Measurements from ENCODE around the gene OXLD1.
"Not testable (repeated sequence)": the region's sequence is repeated elsewhere in the genome, so short reads cannot be mapped to it uniquely, and the experiment has no call there.

The OXLD1 gene

GRCh38 chr17:81680150-81680549 is 13.7 kb upstream of the OXLD1 start:
- Histone ChIP-seq H3K4me3 (ENCODE audit: extremely low read depth, insufficient read depth, low read length, poor library complexity, severe bottlenecking) (no peak overlapping the region), H3K4me1 (ENCODE audit: control insufficient read depth, insufficient read depth, low read length, poor library complexity, severe bottlenecking) (peaks cover 10% of the 10 kb centered on the region), H3K9me3 (ENCODE audit: control insufficient read depth, low read length) (no peaks in the 10 kb centered on the region), H3K36me3 (ENCODE audit: control insufficient read depth, insufficient read depth, low read length) (peaks cover 23% of the 10 kb centered on the region), H3K27ac (ENCODE audit: low read depth, low read length, severe bottlenecking) (no peak overlapping the region)
- 96 to 98% methylated on average over 11 of the region's 11 CpGs for WGBS, 2 experiments (ENCODE audit: insufficient coverage in 2 of 2)

- Histone ChIP-seq H3K4me3 (ENCODE audit: extremely low read depth, insufficient read depth, low read length, poor library complexity, severe bottlenecking) (no peak overlapping the region), H3K4me1 (ENCODE audit: control insufficient read depth, insufficient read depth, low read length, poor library complexity, severe bottlenecking) (no peaks in the 10 kb centered on the region), H3K9me3 (ENCODE audit: control insufficient read depth, low read length) (no peaks in the 10 kb centered on the region), H3K27ac (ENCODE audit: low read depth, low read length, severe bottlenecking) (no peak overlapping the region), H3K36me3 (ENCODE audit: control insufficient read depth, insufficient read depth, low read length) (peaks cover 50% of the 10 kb centered on the region)
- WGBS, 2 experiments (ENCODE audit: insufficient coverage in 2 of 2): 94 to 99% methylated on average over 15 to 17 of the region's 17 CpGs
These were observed 10.5 kb upstream of the OXLD1 start for GRCh38 chr17:81676906-81677305.

GRCh38 chr17:81675515-81676221 is 9.3 kb upstream of the OXLD1 start:
- 34 to 50% methylated on average over 9 to 10 of the region's 18 CpGs for WGBS, 2 experiments (ENCODE audit: insufficient coverage in 2 of 2)
- peaks cover 54% of the 10 kb centered on the region for H3K36me3 ChIP-seq (ENCODE audit: control insufficient read depth, insufficient read depth, low read length)
- not testable (repeated sequence) for H3K4me3 ChIP-seq (ENCODE audit: extremely low read depth, insufficient read depth, low read length, poor library complexity, severe bottlenecking); H3K27ac ChIP-seq (ENCODE audit: low read depth, low read length, severe bottlenecking); H3K4me1 ChIP-seq (ENCODE audit: control insufficient read depth, insufficient read depth, low read length, poor library complexity, severe bottlenecking); H3K9me3 ChIP-seq (ENCODE audit: control insufficient read depth, low read length)

- 94 to 95% methylated on average over 16 to 17 of the region's 18 CpGs for WGBS, 2 experiments (ENCODE audit: insufficient coverage in 2 of 2)
- Histone ChIP-seq H3K27ac (ENCODE audit: low read depth, low read length, severe bottlenecking) (no peak overlapping the region), H3K36me3 (ENCODE audit: control insufficient read depth, insufficient read depth, low read length) (peaks cover 64% of the 10 kb centered on the region), H3K4me3 (ENCODE audit: extremely low read depth, insufficient read depth, low read length, poor library complexity, severe bottlenecking) (no peak overlapping the region), H3K4me1 (ENCODE audit: control insufficient read depth, insufficient read depth, low read length, poor library complexity, severe bottlenecking) (no peaks in the 10 kb centered on the region), H3K9me3 (ENCODE audit: control insufficient read depth, low read length) (no peaks in the 10 kb centered on the region)
These were observed 7.3 kb upstream of the OXLD1 start for GRCh38 chr17:81673561-81674258.

GRCh38 chr17:81672954-81673353 is 6.5 kb upstream of the OXLD1 start:
- no peak overlapping the region for H3K4me3 ChIP-seq (ENCODE audit: extremely low read depth, insufficient read depth, low read length, poor library complexity, severe bottlenecking)
- H3K36me3 ChIP-seq (ENCODE audit: control insufficient read depth, insufficient read depth, low read length): peaks cover 71% of the 10 kb centered on the region
- no peaks in the 10 kb centered on the region for H3K9me3 ChIP-seq (ENCODE audit: control insufficient read depth, low read length)
- 98 to 99% methylated on average over 16 of the region's 16 CpGs for WGBS, 2 experiments (ENCODE audit: insufficient coverage in 2 of 2)
- H3K27ac ChIP-seq (ENCODE audit: low read depth, low read length, severe bottlenecking): no peak overlapping the region
- peaks cover 6% of the 10 kb centered on the region for H3K4me1 ChIP-seq (ENCODE audit: control insufficient read depth, insufficient read depth, low read length, poor library complexity, severe bottlenecking)

GRCh38 chr17:81672504-81672903 is 6.1 kb upstream of the OXLD1 start:
- Histone ChIP-seq H3K9me3 (ENCODE audit: control insufficient read depth, low read length) (no peaks in the 10 kb centered on the region), H3K27ac (ENCODE audit: low read depth, low read length, severe bottlenecking) (no peak overlapping the region), H3K4me3 (ENCODE audit: extremely low read depth, insufficient read depth, low read length, poor library complexity, severe bottlenecking) (no peak overlapping the region), H3K4me1 (ENCODE audit: control insufficient read depth, insufficient read depth, low read length, poor library complexity, severe bottlenecking) (peaks cover 8% of the 10 kb centered on the region), H3K36me3 (ENCODE audit: control insufficient read depth, insufficient read depth, low read length) (peaks cover 75% of the 10 kb centered on the region)
- WGBS, 2 experiments (ENCODE audit: insufficient coverage in 2 of 2): 91 to 97% methylated on average over 14 to 16 of the region's 18 CpGs

- Histone ChIP-seq H3K4me1 (ENCODE audit: control insufficient read depth, insufficient read depth, low read length, poor library complexity, severe bottlenecking) (peaks cover 14% of the 10 kb centered on the region), H3K36me3 (ENCODE audit: control insufficient read depth, insufficient read depth, low read length) (peaks cover 60% of the 10 kb centered on the region), H3K27ac (ENCODE audit: low read depth, low read length, severe bottlenecking) (no peak overlapping the region), H3K4me3 (ENCODE audit: extremely low read depth, insufficient read depth, low read length, poor library complexity, severe bottlenecking) (peak overlapping the region; percentile 94), H3K9me3 (ENCODE audit: control insufficient read depth, low read length) (no peaks in the 10 kb centered on the region)
- 90 to 92% methylated on average over 17 to 18 of the region's 18 CpGs for WGBS, 2 experiments (ENCODE audit: insufficient coverage in 2 of 2)
These were observed 1.3 kb upstream of the OXLD1 start for GRCh38 chr17:81667754-81668153.

GRCh38 chr17:81666092-81666341 is 388 bp downstream of the OXLD1 start:
- Histone ChIP-seq H3K4me1 (ENCODE audit: control insufficient read depth, insufficient read depth, low read length, poor library complexity, severe bottlenecking) (peaks cover 14% of the 10 kb centered on the region), H3K9me3 (ENCODE audit: control insufficient read depth, low read length) (no peaks in the 10 kb centered on the region), H3K36me3 (ENCODE audit: control insufficient read depth, insufficient read depth, low read length) (peaks cover 43% of the 10 kb centered on the region), H3K4me3 (ENCODE audit: extremely low read depth, insufficient read depth, low read length, poor library complexity, severe bottlenecking) (peak overlapping the region; percentile 94), H3K27ac (ENCODE audit: low read depth, low read length, severe bottlenecking) (peak overlapping the region; percentile 79)
- WGBS, 2 experiments (ENCODE audit: insufficient coverage in 2 of 2): 2 to 4% methylated on average over 14 to 15 of the region's 16 CpGs

- 71 to 75% methylated on average over 24 to 30 of the region's 30 CpGs for WGBS, 2 experiments (ENCODE audit: insufficient coverage in 2 of 2)
- Histone ChIP-seq H3K4me3 (ENCODE audit: extremely low read depth, insufficient read depth, low read length, poor library complexity, severe bottlenecking) (peak overlapping the region; percentile 94), H3K36me3 (ENCODE audit: control insufficient read depth, insufficient read depth, low read length) (peaks cover 38% of the 10 kb centered on the region), H3K4me1 (ENCODE audit: control insufficient read depth, insufficient read depth, low read length, poor library complexity, severe bottlenecking) (peaks cover 14% of the 10 kb centered on the region), H3K27ac (ENCODE audit: low read depth, low read length, severe bottlenecking) (peak overlapping the region; percentile 79), H3K9me3 (ENCODE audit: control insufficient read depth, low read length) (no peaks in the 10 kb centered on the region)
These were observed 957 bp downstream of the OXLD1 start for GRCh38 chr17:81665205-81666091.

- H3K9me3 ChIP-seq (ENCODE audit: control insufficient read depth, low read length): no peaks in the 10 kb centered on the region
- peaks cover 24% of the 10 kb centered on the region for H3K36me3 ChIP-seq (ENCODE audit: control insufficient read depth, insufficient read depth, low read length)
- WGBS, 2 experiments (ENCODE audit: insufficient coverage in 2 of 2): 88 to 93% methylated on average over 7 of the region's 7 CpGs
- no peak overlapping the region for H3K27ac ChIP-seq (ENCODE audit: low read depth, low read length, severe bottlenecking)
- no peak overlapping the region for H3K4me3 ChIP-seq (ENCODE audit: extremely low read depth, insufficient read depth, low read length, poor library complexity, severe bottlenecking)
- H3K4me1 ChIP-seq (ENCODE audit: control insufficient read depth, insufficient read depth, low read length, poor library complexity, severe bottlenecking): peaks cover 14% of the 10 kb centered on the region
These were observed 2.3 kb downstream of the OXLD1 start for GRCh38 chr17:81664051-81664470.

Data from mesodermal cell (in vitro differentiated cells).